Measurements from ENCODE around the gene HPSE2. TPM values are rescaled to one million over a fixed set of nuclear protein-coding genes. Genes with fewer than 3 reads are reported as not detected.

The HPSE2 gene
- total RNA-seq, 2 donors from 2014 or later = 2.4 to 4.7 TPM

DNA sequence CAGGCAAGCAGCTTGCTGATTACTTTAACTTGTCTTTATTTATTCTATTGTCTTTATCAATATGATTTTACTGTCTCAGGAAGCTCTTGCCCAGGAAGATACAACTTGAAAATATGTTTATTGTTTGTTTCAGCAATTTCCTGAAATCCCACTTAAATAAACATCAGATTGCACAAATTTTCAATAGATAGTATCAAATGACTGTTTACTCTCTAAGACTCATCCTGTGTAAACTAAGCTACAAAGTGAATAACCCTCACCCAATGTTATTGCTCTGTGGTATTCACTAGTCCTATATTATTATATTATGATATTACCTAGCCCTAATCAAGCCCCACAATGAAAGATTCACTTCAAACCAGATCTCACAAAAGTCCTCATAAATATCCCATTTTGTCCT is 658.5 kb downstream of the HPSE2 start:
- intact Hi-C loops (cut with DNase I) = no loop called here
- H3K9me3 ChIP-seq = no peaks in the 10 kb centered on the region
- DNase-seq (ENCODE audit: low spot score) = no peak
- H3K27me3 ChIP-seq (replicated peaks; ENCODE audit: insufficient read depth) = no peaks in the 10 kb centered on the region
- H3K36me3 ChIP-seq = no peaks in the 10 kb centered on the region
- no peaks in the 10 kb centered on the region for H3K4me1 ChIP-seq (replicated peaks)
- TF ChIP-seq POLR2AphosphoS5 (IDR thresholded peaks at IDR 0.05) (no peak), POLR2A (IDR thresholded peaks at IDR 0.05) (no peak)
- TF ChIP-seq, protein P1, sequence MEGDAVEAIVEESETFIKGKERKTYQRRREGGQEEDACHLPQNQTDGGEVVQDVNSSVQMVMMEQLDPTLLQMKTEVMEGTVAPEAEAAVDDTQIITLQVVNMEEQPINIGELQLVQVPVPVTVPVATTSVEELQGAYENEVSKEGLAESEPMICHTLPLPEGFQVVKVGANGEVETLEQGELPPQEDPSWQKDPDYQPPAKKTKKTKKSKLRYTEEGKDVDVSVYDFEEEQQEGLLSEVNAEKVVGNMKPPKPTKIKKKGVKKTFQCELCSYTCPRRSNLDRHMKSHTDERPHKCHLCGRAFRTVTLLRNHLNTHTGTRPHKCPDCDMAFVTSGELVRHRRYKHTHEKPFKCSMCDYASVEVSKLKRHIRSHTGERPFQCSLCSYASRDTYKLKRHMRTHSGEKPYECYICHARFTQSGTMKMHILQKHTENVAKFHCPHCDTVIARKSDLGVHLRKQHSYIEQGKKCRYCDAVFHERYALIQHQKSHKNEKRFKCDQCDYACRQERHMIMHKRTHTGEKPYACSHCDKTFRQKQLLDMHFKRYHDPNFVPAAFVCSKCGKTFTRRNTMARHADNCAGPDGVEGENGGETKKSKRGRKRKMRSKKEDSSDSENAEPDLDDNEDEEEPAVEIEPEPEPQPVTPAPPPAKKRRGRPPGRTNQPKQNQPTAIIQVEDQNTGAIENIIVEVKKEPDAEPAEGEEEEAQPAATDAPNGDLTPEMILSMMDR (IDR thresholded peaks at IDR 0.05) = no peak
- no peak overlapping the region for H3K4me3 ChIP-seq
- H3K27ac ChIP-seq = no peak overlapping the region

DNA sequence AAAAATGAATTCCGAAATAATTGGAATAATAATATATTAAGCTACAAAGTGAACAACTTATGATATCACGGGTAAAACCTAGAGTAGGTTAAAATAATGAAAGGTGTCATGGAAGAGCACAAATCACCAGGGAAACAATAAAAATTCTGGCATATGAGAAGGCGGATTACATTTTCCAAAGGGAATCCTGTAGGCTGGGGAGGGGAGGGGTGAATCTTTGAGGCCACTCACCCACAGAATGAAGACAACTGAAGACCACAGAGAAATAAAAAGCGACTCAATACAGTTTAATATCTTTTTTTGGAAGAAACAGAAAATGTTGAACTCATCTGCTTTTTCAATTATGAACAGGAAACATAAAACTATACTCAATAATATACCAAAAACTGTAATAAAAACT is 659.6 kb downstream of the HPSE2 start:
- H3K9me3 ChIP-seq = no peaks in the 10 kb centered on the region
- 82% methylated on average over 4 of the region's 4 CpGs for WGBS
- H3K27me3 ChIP-seq (replicated peaks; ENCODE audit: insufficient read depth) = no peaks in the 10 kb centered on the region
- H3K4me1 ChIP-seq (replicated peaks) = no peaks in the 10 kb centered on the region
- intact Hi-C loops (cut with DNase I) = no loop called here
- no peaks in the 10 kb centered on the region for H3K36me3 ChIP-seq
- H3K27ac ChIP-seq = no peak overlapping the region
- no peak for DNase-seq (ENCODE audit: low spot score)
- H3K4me3 ChIP-seq = no peak overlapping the region
- no peak for TF ChIP-seq POLR2A (IDR thresholded peaks at IDR 0.05)
- TF ChIP-seq, protein P1 (IDR thresholded peaks at IDR 0.05) = no peak
- TF ChIP-seq POLR2AphosphoS5 (IDR thresholded peaks at IDR 0.05) = no peak

DNA sequence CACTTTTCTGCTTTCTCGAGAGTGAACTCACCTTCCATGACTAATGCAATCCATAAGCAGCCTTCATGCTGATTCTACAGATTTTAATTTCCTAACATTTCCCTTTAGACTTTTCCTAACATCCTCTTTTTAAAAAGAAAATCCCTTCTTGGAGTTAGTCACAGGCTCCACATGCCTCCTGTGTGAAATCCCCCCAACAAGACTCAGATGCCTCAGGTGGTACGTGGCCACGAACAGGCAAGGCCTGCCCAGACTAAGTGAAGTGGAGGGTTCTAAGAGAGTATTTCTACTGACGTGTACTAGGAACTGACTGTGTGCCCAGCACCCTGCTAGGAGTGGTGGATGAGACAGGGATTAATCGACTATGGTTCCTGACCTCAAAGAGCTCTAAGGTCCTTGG is 663.1 kb downstream of the HPSE2 start:
- Histone ChIP-seq H3K9me3 (no peaks in the 10 kb centered on the region), H3K27ac (no peak overlapping the region), H3K4me3 (no peak overlapping the region), H3K4me1 (replicated peaks) (no peaks in the 10 kb centered on the region), H3K36me3 (no peaks in the 10 kb centered on the region), H3K27me3 (replicated peaks; ENCODE audit: insufficient read depth) (no peaks in the 10 kb centered on the region)
- DNase-seq (ENCODE audit: low spot score) = no peak
- TF ChIP-seq POLR2AphosphoS5 (IDR thresholded peaks at IDR 0.05) = no peak
- TF ChIP-seq, protein P1 (IDR thresholded peaks at IDR 0.05) = no peak
- TF ChIP-seq POLR2A (IDR thresholded peaks at IDR 0.05) = no peak
- intact Hi-C loops (cut with DNase I) = no loop called here
- WGBS = 73% methylated on average over 5 of the region's 5 CpGs

DNA sequence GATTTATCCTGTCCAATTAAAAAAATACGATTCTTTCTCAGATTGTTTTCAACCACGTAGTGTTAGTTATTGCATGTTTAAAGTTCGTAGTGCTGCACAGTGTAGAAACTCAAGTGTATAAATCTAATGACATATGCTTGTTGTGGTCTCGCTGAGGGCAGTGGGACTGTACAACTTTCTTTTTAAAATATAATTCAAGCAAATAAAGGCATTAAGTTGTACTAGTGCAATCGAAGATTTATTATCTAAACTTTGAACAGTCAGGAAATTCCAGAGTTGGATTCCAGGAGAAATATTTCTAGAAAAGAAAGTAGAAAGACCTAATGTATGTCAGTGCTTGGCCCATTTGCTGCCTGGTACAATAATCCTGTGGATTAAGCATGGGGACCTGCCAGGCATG is 664.8 kb downstream of the HPSE2 start:
- Histone ChIP-seq H3K4me3 (no peak overlapping the region), H3K27ac (no peak overlapping the region), H3K9me3 (no peaks in the 10 kb centered on the region), H3K27me3 (replicated peaks; ENCODE audit: insufficient read depth) (no peaks in the 10 kb centered on the region), H3K4me1 (replicated peaks) (no peaks in the 10 kb centered on the region), H3K36me3 (no peaks in the 10 kb centered on the region)
- TF ChIP-seq, protein P1 (IDR thresholded peaks at IDR 0.05) = no peak
- 63% methylated on average over 5 of the region's 5 CpGs for WGBS
- intact Hi-C loops (cut with DNase I) = no loop called here
- no peak for DNase-seq (ENCODE audit: low spot score)

DNA sequence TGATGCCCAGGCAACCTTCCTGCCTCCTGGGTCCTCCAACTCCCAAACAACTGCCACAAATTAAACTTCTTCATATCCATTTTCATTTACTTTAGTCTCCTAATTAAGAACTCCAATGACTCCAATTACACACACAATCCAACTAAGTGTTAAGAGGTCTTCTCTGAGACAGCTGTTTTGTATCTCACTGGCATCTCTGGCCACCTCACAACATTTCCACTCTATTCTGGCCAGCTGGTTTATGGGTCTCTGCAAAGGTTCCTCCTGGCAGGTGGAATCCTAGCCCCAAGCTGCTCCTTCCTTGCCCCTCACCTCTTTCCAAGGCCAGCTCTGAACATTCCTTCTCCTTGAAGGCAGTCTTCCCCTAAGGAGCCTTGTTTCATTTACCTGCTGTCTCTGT is 665.8 kb downstream of the HPSE2 start:
- no peaks in the 10 kb centered on the region for H3K36me3 ChIP-seq
- no peak overlapping the region for H3K4me3 ChIP-seq
- no peak overlapping the region for H3K27ac ChIP-seq
- no peaks in the 10 kb centered on the region for H3K27me3 ChIP-seq (replicated peaks; ENCODE audit: insufficient read depth)
- no peaks in the 10 kb centered on the region for H3K9me3 ChIP-seq
- TF ChIP-seq POLR2A (IDR thresholded peaks at IDR 0.05) (no peak), POLR2AphosphoS5 (IDR thresholded peaks at IDR 0.05) (no peak)
- TF ChIP-seq, protein P1 (IDR thresholded peaks at IDR 0.05) = no peak
- no peak for DNase-seq (ENCODE audit: low spot score)
- no peaks in the 10 kb centered on the region for H3K4me1 ChIP-seq (replicated peaks)
- intact Hi-C loops (cut with DNase I) = no loop called here
